Activated naive CD8-positive, alpha-beta T cell (primary cell): Measurements from ENCODE around the gene CCDC38.
"Not testable (repeated sequence)": the region's sequence is repeated elsewhere in the genome, so short reads cannot be mapped to it uniquely, and the experiment has no call there.

Experiments
- H3K27ac Mint-ChIP-seq: one replicate; pipeline ENCODE4 v1.8.0; 2021; ENCODE audit warnings: mixed read lengths
- H3K27me3 Mint-ChIP-seq: one replicate; pipeline ENCODE4 v1.8.0; 2021; ENCODE audit warnings: mixed read lengths
- H3K36me3 Mint-ChIP-seq: one replicate; pipeline ENCODE4 v1.8.0; 2021; ENCODE audit warnings: mixed read lengths
- H3K4me1 Mint-ChIP-seq: one replicate; pipeline ENCODE4 v1.8.0; 2021; ENCODE audit warnings: low read depth, mixed read lengths
- H3K4me3 Mint-ChIP-seq: one replicate; pipeline ENCODE4 v1.8.0; 2021; ENCODE audit warnings: mild to moderate bottlenecking, mixed read lengths
- H3K9me3 Mint-ChIP-seq: one replicate; pipeline ENCODE4 v1.8.0; 2021; ENCODE audit warnings: low read depth, mixed read lengths

CCDC38 gene

DNA sequence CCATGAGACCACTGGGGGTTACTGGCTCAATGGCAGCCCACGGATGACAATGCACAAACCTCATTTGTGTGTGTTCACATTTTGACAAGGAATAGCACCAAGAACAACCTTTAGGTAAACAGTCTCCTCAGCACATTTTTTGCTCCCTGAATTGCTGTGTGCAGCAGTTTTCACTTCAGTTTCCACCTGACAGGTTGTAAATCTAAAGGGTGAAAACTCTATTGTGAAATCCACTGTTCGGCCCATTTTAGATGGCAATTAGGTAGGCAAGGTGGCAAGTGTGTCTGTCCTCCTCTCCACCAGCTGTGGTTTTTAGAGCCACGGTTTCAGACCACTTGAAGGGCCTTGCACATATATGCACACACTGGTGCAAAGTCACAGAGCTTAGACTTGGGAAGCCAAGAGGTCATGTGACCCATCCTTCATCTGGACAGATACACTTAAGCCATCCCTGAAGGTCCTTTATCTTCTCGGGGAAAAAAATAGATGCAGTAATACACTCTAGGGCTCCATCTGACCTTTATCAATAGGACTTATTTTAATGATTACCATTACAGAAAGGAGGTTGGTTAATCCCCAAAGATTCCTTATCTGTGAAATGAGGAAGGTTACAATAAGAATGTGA lies 30.5 kb upstream of the CCDC38 start:
- H3K27me3 Mint-ChIP-seq, result no peaks in the 10 kb centered on the region
- no peak overlapping the region for H3K4me3 Mint-ChIP-seq
- no peaks in the 10 kb centered on the region for H3K36me3 Mint-ChIP-seq
- H3K27ac Mint-ChIP-seq, result no peak overlapping the region
- no peaks in the 10 kb centered on the region for H3K9me3 Mint-ChIP-seq
- H3K4me1 Mint-ChIP-seq, result no peaks in the 10 kb centered on the region

DNA sequence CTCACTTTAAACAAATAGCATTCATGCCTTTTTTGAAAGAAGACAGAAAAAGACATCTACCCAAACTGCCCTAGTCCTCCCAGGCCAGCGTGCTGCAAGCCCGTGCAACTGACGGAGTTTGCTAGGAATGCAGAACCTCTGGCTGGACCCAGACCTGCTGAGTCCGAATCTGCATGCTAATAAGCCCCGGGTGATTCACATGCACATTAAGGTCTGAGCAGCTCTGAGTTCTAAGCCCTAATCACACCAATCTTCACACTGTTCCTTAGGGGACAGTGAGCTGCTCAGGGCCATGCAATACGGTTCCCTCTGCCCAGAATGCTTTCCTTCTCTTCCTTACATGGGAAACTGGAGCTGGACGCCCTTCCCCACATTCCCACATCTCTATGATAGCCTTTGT lies 28.5 kb upstream of the CCDC38 start:
- Mint-ChIP-seq H3K9me3 (no peaks in the 10 kb centered on the region), H3K27me3 (no peaks in the 10 kb centered on the region), H3K4me1 (no peaks in the 10 kb centered on the region), H3K27ac (no peak overlapping the region), H3K36me3 (peaks cover 5% of the 10 kb centered on the region), H3K4me3 (no peak overlapping the region)

DNA sequence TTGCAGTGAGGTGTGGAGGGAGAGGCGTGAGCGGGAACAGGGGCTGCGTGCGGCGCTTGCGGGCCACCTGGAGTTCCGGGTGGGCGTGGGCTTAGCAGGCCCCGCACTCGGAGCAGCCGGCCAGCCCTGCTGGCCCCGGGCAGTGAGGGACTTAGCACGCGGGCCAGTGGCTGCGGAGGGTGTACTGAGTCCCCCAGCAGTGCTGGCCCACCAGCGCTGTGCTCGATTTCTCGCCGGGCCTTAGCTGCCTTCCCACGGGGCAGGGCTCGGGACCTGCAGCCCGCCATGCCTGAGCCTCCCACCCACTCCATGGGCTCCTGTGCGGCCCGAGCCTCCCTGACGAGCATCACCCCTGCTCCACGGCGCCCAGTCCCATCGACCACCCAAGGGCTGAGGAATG lies 26.7 kb upstream of the CCDC38 start:
- H3K9me3 Mint-ChIP-seq, H3K4me1 Mint-ChIP-seq, H3K27me3 Mint-ChIP-seq, H3K4me3 Mint-ChIP-seq, H3K27ac Mint-ChIP-seq, H3K36me3 Mint-ChIP-seq: not testable (repeated sequence)

DNA sequence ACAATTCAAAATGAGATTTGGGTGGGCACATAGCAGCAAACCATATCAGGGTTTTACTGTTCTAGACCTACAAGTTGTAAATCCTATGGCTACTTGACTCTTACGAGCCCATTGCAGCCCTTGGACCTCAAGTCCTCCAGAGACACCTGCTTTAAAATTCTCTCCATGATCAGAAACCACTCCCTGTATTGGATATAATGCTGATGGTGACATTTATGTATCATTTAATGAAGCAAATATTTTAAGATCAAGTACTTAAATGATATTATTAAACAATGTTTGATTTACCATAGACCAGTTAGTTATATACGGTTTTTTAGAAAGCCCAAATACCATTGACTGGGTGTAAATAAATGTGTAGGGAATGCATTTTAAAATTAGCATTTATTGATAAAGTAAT lies 24.9 kb upstream of the CCDC38 start:
- peaks cover 8% of the 10 kb centered on the region for H3K36me3 Mint-ChIP-seq
- H3K9me3 Mint-ChIP-seq, result no peaks in the 10 kb centered on the region
- no peaks in the 10 kb centered on the region for H3K4me1 Mint-ChIP-seq
- H3K27me3 Mint-ChIP-seq, result no peaks in the 10 kb centered on the region
- H3K4me3 Mint-ChIP-seq, result no peak overlapping the region
- H3K27ac Mint-ChIP-seq, result no peak overlapping the region

DNA sequence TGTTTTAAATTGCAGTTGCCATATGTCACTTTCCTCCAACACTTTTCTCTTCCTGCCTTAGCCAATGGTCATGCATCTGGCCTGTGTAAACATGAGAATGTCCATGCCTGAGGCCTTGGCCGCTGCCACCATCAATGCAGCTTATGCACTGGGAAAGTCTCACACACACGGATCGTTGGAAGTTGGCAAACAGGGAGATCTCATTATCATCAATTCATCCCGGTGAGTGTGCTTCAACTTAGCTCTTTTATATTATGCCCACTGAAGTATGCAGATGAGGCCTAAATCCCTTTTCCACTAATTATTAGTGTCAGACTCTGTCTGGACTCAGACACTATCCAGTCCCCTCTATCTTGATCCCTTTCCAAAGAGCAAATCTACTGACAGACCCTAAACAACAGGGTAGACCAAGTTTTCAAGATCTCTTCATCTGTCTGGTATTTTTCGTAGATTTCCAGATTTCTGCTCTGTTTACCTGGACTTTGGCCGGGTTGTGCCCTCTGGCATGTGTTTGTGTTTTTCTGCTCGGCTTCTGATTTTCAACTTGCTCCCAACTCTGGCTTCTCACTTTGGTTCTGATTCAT lies 24.0 kb upstream of the CCDC38 start:
- H3K9me3 Mint-ChIP-seq, result no peaks in the 10 kb centered on the region
- peaks cover 10% of the 10 kb centered on the region for H3K36me3 Mint-ChIP-seq
- H3K27me3 Mint-ChIP-seq, result no peaks in the 10 kb centered on the region
- H3K27ac Mint-ChIP-seq, result no peak overlapping the region
- no peaks in the 10 kb centered on the region for H3K4me1 Mint-ChIP-seq
- no peak overlapping the region for H3K4me3 Mint-ChIP-seq

DNA sequence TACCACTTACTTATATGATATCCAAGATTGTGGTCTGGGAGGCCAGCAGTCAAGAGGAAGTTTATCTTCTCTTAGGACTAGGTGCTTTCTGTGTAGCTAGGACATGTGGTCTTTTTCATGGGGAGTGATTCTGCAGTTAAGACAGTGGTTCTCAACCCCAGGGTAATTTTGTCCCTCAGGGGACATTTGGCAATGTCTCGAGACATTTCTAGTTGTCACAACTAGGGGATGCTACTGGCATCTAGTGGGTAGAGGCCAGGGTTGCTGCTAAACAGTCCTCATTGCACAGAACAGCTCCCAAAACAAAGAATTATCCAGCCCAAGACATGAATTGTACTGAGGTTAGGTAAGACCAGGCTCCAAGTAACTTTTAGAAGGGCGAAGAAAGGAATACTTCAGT lies 20.7 kb upstream of the CCDC38 start:
- Mint-ChIP-seq H3K36me3 (peaks cover 14% of the 10 kb centered on the region), H3K27me3 (no peaks in the 10 kb centered on the region), H3K27ac (no peak overlapping the region), H3K4me1 (no peaks in the 10 kb centered on the region), H3K9me3 (no peaks in the 10 kb centered on the region), H3K4me3 (no peak overlapping the region)

DNA sequence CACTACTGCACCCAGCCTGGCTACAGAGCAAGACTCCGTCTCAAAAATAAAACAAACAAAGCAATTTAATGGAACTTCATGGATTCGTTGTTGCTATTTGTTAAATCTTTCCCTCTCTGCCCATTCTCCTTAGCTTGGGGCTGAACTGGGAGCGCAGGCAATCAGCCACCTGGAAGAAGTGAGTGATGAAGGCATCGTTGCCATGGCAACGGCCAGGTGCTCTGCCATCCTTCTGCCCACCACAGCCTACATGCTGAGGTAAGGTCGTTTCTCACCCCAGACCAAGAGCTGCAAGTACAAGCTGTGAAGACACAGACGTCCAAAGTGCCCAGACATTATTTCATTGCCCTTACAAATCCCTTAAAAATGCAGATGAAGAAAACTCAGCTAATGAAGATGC lies 19.8 kb upstream of the CCDC38 start:
- Mint-ChIP-seq H3K4me1 (no peaks in the 10 kb centered on the region), H3K27ac (no peak overlapping the region), H3K4me3 (no peak overlapping the region), H3K9me3 (no peaks in the 10 kb centered on the region), H3K36me3 (peaks cover 14% of the 10 kb centered on the region), H3K27me3 (no peaks in the 10 kb centered on the region)

DNA sequence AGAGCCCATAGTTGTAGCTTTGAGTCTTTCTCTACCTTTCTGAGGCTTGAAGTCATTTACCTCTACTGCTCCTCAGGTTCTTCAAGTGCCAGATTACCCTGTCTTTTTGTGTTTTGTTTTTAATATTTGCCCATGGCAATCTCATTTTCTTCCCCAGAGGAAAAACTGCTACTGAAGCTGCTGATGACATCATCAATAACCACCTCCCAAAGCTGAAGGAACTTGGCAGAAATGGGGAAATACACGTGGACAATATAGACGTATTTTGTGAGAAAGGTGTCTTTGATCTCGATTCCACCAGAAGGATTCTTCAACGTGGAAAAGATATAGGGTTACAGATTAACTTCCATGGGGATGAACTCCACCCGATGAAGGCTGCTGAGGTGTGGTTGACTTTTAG lies 17.8 kb upstream of the CCDC38 start:
- Mint-ChIP-seq H3K36me3 (peaks cover 9% of the 10 kb centered on the region), H3K27ac (no peak overlapping the region), H3K9me3 (no peaks in the 10 kb centered on the region), H3K27me3 (no peaks in the 10 kb centered on the region), H3K4me3 (no peak overlapping the region), H3K4me1 (no peaks in the 10 kb centered on the region)

DNA sequence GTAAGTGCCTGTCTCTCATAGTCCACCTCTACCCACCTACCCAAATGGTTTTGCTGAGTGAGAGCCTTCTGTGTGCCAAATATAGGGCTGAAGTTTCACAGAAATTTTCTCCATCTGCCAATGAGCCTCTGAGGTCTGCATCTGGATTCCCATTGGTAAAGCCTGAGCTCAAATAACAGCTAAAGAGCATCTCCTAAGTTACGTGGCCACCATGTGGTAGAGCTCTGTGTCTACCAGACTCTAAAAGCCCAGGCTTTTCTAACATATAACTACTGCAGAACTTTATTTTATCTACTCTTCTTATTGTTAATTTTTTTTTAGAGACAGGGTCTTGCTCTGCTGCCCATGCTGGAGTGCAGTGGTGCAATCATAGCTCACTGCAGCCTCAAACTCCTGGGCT lies 16.7 kb upstream of the CCDC38 start:
- no peak overlapping the region for H3K4me3 Mint-ChIP-seq
- H3K27ac Mint-ChIP-seq, result no peak overlapping the region
- no peaks in the 10 kb centered on the region for H3K27me3 Mint-ChIP-seq
- H3K9me3 Mint-ChIP-seq, result no peaks in the 10 kb centered on the region
- peaks cover 9% of the 10 kb centered on the region for H3K36me3 Mint-ChIP-seq
- no peaks in the 10 kb centered on the region for H3K4me1 Mint-ChIP-seq

DNA sequence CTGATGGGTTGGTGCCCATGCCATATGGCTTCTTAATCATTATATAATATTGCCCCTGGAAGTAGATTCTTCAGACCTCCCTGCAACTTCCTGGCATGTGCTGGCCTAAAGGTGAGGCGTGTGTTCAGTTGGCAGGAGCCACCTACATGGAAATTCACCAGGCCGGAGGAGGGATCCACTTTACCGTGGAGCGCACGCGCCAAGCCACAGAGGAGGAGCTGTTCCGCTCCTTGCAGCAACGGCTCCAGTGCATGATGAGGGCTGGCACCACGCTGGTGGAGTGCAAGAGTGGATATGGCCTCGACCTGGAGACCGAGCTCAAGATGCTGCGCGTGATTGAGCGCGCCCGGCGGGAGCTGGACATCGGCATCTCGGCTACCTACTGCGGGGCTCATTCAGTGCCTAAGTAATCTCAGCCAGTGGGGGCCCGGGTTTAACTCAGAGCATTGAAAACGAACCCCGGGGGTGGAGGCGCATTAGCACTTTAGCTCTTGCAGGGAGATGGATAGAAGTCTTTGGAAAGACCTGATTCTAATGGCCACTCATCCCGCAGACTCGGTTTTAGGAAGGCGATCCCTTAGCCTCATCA lies 14.2 kb upstream of the CCDC38 start:
- no peaks in the 10 kb centered on the region for H3K27me3 Mint-ChIP-seq
- H3K36me3 Mint-ChIP-seq, result peaks cover 9% of the 10 kb centered on the region
- no peak overlapping the region for H3K27ac Mint-ChIP-seq
- H3K9me3 Mint-ChIP-seq, result no peaks in the 10 kb centered on the region
- H3K4me3 Mint-ChIP-seq, result no peak overlapping the region
- H3K4me1 Mint-ChIP-seq, result no peaks in the 10 kb centered on the region

DNA sequence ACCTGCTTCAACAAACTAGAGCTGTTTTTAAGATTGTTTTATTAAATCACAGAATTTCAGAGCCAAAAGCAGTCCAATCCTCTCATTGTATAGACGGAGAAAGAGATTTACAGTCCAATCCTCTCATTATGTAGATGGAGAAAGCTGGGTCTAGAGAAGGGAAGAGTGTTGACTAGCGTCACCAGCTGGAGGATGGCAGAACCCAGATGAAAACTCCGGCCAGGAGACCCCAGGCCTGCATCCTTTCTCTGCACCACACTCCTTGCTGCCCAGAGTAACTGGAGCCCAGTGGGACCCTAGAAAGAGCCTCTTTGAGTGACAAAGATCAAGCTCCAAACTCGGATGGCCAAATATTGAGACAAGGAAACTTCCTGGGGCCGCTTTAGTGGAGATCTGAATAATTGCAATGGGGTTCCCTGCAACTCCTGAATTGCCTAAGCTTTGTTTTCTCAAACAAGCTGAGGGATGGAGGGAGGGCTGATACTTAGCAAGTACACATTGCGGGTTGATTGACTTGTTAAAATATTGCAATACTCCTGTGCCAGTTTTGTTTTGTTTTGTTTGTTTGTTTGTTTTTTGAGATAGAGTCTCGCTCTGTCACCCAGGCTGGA lies 13.2 kb upstream of the CCDC38 start:
- no peaks in the 10 kb centered on the region for H3K4me1 Mint-ChIP-seq
- no peaks in the 10 kb centered on the region for H3K9me3 Mint-ChIP-seq
- H3K27ac Mint-ChIP-seq, result no peak overlapping the region
- H3K36me3 Mint-ChIP-seq, result peaks cover 6% of the 10 kb centered on the region
- H3K27me3 Mint-ChIP-seq, result no peaks in the 10 kb centered on the region
- no peak overlapping the region for H3K4me3 Mint-ChIP-seq

DNA sequence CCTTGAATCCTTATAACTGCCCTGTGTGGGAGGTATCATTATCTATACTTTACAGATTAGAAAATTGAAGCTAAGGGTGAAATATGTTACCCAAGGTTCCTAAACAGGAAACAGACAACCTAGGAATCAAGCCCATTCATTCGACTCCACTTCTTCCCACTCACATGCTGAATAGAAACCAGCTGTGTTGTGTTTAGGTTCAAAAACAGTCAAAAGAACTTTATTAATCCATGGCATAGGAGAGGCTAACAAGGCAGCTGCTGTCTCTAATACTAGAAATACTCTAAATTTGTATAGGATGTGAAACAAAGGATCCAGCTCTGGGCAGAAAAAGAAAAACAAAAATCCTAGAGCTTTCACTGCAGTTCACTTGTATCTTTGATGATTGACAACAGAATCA lies 10.6 kb upstream of the CCDC38 start:
- Mint-ChIP-seq H3K4me3 (no peak overlapping the region), H3K4me1 (no peaks in the 10 kb centered on the region), H3K27ac (no peak overlapping the region), H3K9me3 (no peaks in the 10 kb centered on the region), H3K36me3 (peaks cover 2% of the 10 kb centered on the region), H3K27me3 (no peaks in the 10 kb centered on the region)

DNA sequence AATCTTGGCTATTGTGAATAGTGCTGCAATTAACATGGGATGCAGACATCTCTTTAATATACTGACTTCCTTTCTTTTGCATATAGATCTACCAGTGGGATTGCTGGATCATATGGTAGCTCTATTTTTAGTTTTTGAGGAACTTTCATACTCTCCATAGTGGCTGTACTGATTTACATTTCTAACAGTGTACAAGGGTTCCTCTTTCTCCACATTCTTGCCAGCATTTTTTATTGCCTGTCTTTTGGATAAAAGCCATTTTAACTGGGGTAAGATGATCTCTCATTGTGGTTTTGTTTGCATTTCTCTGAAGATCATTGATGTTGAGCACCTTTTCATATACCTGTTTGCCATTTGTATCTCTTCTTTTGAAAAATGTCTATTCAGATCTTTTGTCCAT lies 9.1 kb upstream of the CCDC38 start:
- Mint-ChIP-seq H3K9me3 (no peaks in the 10 kb centered on the region), H3K4me1 (no peaks in the 10 kb centered on the region), H3K36me3 (peaks cover 2% of the 10 kb centered on the region), H3K27ac (no peak overlapping the region), H3K27me3 (no peaks in the 10 kb centered on the region), H3K4me3 (no peak overlapping the region)

DNA sequence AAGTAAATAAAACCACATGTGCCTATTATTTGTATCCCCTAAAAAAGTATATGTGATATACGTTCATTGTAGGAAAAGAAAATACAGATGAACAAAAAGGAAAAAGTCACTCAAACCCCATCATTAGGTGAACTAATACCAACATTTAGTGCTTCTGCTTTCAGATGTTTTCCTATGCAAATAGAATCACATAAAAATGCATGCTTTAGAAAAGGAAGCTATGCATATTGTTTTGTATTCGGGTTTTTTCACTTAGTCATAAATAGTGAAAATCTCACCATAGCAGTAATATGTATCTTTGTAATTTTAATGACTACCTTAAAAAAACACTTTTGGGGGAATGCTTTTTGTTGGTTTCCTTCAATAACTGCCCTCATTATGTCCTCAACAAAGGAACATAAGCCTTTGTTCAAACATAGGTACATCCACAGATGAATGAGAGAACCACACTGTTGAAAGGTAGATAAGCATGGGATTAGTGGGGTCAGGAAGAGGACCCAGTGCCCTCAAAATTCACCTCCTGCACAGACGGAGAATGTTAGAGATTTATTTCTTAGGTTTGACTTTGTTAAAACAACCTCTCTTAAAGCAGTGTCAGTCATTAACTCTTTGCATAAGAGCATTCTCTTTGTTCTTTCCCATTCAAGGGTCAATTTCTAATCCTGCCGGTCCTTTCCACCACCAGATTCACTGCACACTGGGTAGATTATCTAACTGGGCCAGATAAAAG lies 7.2 kb upstream of the CCDC38 start:
- H3K4me1 Mint-ChIP-seq, result no peaks in the 10 kb centered on the region
- H3K27ac Mint-ChIP-seq, result no peak overlapping the region
- H3K27me3 Mint-ChIP-seq, result no peaks in the 10 kb centered on the region
- no peaks in the 10 kb centered on the region for H3K36me3 Mint-ChIP-seq
- no peak overlapping the region for H3K4me3 Mint-ChIP-seq
- no peaks in the 10 kb centered on the region for H3K9me3 Mint-ChIP-seq

DNA sequence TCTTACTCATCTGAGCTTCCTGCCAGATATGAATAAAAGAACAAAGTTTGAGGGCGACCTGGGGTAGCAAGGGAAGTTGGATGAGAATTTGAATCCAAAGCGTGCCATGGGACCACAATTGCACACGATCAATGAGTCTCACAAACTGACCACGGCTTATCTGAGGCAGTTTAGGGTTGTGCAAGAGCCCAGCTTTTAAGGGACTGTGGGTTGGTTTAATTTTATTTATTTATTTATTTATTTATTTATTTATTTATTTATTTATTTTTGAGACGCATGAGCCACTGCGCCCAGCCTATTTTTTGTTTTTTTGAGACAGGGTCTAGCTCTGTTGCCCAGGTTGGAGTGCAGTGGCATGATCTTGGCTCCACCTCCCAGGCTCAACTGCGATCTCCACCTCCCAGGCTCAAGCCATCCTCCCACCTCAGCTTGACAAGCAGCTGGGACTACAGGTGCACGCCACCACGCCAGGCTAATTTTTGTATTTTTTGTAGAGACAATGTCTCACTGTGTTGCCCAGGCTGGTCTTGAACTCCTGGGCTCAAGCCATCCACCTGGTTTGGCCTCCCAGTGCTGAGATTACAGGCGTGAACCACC lies 1.8 kb upstream of the CCDC38 start:
- H3K27ac Mint-ChIP-seq, result no peak overlapping the region
- H3K4me3 Mint-ChIP-seq, result peak overlapping the region; percentile 96
- no peaks in the 10 kb centered on the region for H3K27me3 Mint-ChIP-seq
- no peaks in the 10 kb centered on the region for H3K36me3 Mint-ChIP-seq
- H3K4me1 Mint-ChIP-seq, result peaks cover 9% of the 10 kb centered on the region
- no peaks in the 10 kb centered on the region for H3K9me3 Mint-ChIP-seq
